WTC11 (cell line): ENCODE data around the gene GNG8.

Experiments
- CREM ChIP-seq: sonication (generic); formaldehyde crosslinking; IDR thresholded peaks from 2 replicates; pipeline ENCODE4 v1.8.1; 2022; ENCODE audit warnings: mild to moderate bottlenecking, missing genetic modification reagents, moderate library complexity
- ETV6 ChIP-seq: sonication (generic); formaldehyde crosslinking; IDR thresholded peaks from 2 replicates; pipeline ENCODE4 v1.8.1; 2022; ENCODE audit warnings: mild to moderate bottlenecking, missing genetic modification reagents
- JUN ChIP-seq: sonication (generic); formaldehyde crosslinking; IDR thresholded peaks from 2 replicates; pipeline ENCODE4 v1.8.0; 2023; ENCODE audit warnings: mild to moderate bottlenecking, missing genetic modification reagents
- NFE2L1 ChIP-seq: sonication (generic); formaldehyde crosslinking; IDR thresholded peaks from 2 replicates; pipeline ENCODE4 v1.8.1; 2023; ENCODE audit warnings: missing genetic modification reagents
- NR3C1 ChIP-seq: sonication (generic); formaldehyde crosslinking; conservative IDR thresholded peaks from 2 replicates; pipeline ENCODE4 v1.8.1; 2023; ENCODE audit warnings: low read depth, mild to moderate bottlenecking, missing genetic modification reagents
- SP1 ChIP-seq: sonication (generic); formaldehyde crosslinking; conservative IDR thresholded peaks from 2 replicates; pipeline ENCODE4 v1.8.1; 2022; ENCODE audit warnings: missing genetic modification reagents
- TCF7 ChIP-seq: sonication (generic); formaldehyde crosslinking; IDR thresholded peaks from 2 replicates; pipeline ENCODE4 v1.8.0; 2022; ENCODE audit warnings: mild to moderate bottlenecking, low read depth, missing genetic modification reagents, moderate library complexity
- TF ChIP-seq, protein P1 (sequence below): fragments of 200-600 bp; IDR thresholded peaks from 2 replicates; pipeline ENCODE4 v1.8.0; 2022; ENCODE audit warnings: antibody characterized with exemption
- TF ChIP-seq, protein P2 (sequence below): sonication (generic); formaldehyde crosslinking; conservative IDR thresholded peaks from 2 replicates; pipeline ENCODE4 v1.8.1; 2022; ENCODE audit warnings: mild to moderate bottlenecking, missing genetic modification reagents
- TF ChIP-seq, protein P3 (sequence below): sonication (generic); formaldehyde crosslinking; IDR thresholded peaks from 2 replicates; pipeline ENCODE4 v1.8.1; 2022; ENCODE audit warnings: low read depth, mild to moderate bottlenecking, moderate library complexity, missing genetic modification reagents, borderline replicate concordance

DNA sequence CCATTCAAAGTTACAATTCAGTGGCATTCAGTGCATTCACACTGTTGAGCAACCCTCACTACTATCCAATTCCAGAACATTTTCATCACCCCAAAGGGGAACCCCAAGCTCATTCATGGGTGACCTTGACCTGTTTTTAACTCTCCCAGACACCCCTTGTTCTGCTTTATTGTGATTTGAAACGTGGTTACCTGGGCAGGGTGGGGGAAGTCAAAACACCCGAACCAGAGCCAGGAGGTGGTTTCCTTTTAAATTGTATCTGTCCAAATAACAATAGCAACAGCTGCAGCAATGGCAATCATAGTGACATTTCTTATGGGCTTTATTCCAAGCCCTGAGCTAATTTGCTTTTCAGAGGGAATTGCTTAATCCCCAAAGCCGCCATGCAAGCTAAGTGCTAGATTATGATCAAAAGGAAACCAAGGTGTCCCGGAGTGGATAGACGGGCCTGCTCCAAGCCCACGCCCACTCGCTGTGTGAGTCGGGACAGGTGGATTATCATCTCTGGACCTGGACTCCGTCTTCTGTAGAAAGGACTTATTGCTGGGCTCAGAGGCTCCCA is 17.3 kb downstream of the GNG8 start:
- TF ChIP-seq, protein P1, sequence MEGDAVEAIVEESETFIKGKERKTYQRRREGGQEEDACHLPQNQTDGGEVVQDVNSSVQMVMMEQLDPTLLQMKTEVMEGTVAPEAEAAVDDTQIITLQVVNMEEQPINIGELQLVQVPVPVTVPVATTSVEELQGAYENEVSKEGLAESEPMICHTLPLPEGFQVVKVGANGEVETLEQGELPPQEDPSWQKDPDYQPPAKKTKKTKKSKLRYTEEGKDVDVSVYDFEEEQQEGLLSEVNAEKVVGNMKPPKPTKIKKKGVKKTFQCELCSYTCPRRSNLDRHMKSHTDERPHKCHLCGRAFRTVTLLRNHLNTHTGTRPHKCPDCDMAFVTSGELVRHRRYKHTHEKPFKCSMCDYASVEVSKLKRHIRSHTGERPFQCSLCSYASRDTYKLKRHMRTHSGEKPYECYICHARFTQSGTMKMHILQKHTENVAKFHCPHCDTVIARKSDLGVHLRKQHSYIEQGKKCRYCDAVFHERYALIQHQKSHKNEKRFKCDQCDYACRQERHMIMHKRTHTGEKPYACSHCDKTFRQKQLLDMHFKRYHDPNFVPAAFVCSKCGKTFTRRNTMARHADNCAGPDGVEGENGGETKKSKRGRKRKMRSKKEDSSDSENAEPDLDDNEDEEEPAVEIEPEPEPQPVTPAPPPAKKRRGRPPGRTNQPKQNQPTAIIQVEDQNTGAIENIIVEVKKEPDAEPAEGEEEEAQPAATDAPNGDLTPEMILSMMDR: no peak
- TF ChIP-seq JUN (CRISPR knock-in tag) (no peak), NR3C1 (CRISPR knock-in tag) (no peak), NFE2L1 (CRISPR knock-in tag) (no peak), CREM (CRISPR knock-in tag) (no peak), ETV6 (CRISPR knock-in tag) (no peak), TCF7 (CRISPR knock-in tag) (no peak), SP1 (CRISPR knock-in tag) (no peak)
- TF ChIP-seq, protein P2, sequence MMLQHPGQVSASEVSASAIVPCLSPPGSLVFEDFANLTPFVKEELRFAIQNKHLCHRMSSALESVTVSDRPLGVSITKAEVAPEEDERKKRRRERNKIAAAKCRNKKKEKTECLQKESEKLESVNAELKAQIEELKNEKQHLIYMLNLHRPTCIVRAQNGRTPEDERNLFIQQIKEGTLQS (CRISPR knock-in tag): no peak
- TF ChIP-seq, protein P3, sequence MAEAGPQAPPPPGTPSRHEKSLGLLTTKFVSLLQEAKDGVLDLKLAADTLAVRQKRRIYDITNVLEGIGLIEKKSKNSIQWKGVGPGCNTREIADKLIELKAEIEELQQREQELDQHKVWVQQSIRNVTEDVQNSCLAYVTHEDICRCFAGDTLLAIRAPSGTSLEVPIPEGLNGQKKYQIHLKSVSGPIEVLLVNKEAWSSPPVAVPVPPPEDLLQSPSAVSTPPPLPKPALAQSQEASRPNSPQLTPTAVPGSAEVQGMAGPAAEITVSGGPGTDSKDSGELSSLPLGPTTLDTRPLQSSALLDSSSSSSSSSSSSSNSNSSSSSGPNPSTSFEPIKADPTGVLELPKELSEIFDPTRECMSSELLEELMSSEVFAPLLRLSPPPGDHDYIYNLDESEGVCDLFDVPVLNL (CRISPR knock-in tag): no peak
